ENCODE data around the gene MAF. TPM values are rescaled to one million over a fixed set of nuclear protein-coding genes. Genes with fewer than 3 reads are reported as not detected.

The MAF gene
- total and polyA plus RNA-seq, 2 experiments from 2014 or later: 3.7 to 21.5 TPM

DNA sequence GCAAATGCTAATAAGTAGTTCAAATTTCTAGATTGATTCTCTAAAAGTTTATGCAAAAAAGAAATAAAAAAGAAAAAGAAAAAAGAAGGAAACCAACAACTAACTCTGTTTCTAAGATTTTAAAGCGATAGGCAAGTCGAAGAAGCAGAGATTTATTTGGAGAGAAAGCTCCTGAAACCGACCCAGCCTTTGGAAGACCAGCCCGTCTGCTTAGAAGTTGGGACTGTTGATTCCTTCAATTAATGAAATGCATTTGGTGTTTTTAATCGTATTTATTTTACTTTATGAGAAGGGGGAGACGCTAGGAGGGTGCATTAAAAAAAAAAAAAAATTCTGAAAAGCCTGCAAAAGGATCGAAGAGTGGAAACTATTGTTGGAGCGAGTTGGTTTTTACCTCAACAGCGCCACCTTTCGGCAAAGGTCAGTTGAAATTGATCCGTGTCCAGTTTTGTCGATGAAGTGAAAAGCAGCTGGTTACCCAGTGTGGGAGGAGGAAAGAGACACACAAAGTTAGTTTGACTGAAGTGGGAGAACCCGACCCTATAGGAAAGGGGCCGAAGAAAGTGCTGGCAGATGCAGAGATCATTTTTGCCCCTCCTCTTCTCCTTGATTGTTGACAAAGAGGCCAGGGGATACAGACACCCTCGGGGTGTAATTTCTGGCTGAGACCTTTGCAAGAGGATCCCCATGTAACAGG lies 1.5 kb upstream of the MAF start:
- peak; percentile 77 for TF ChIP-seq CTCF (IDR thresholded peaks at IDR 0.05; ENCODE audit: low read depth, low read length)
- Histone ChIP-seq H3K9me3 (ENCODE audit: low read depth) (no peaks in the 10 kb centered on the region), H3K4me1 (ENCODE audit: low read depth) (peaks cover 3% of the 10 kb centered on the region), H3K27me3 (peaks cover 2% of the 10 kb centered on the region), H3K4me3 (peak overlapping the region; percentile 42), H3K27ac (no peak overlapping the region), H3K36me3 (no peaks in the 10 kb centered on the region)
- peak; percentile 84 to 88 for DNase-seq (ENCODE audit: low read depth in 1 of 2, low spot score in 1 of 2)

GRCh38 chr16:79601092-79601930 lies 774 bp upstream of the MAF start:
- peak; percentile 31 to 80 for DNase-seq (ENCODE audit: low read depth in 1 of 2, low spot score in 1 of 2)
- H3K27me3 ChIP-seq: peaks cover 2% of the 10 kb centered on the region
- H3K9me3 ChIP-seq (ENCODE audit: low read depth): no peaks in the 10 kb centered on the region
- no peak for TF ChIP-seq CTCF (IDR thresholded peaks at IDR 0.05; ENCODE audit: low read depth, low read length)
- peak overlapping the region; percentile 42 for H3K4me3 ChIP-seq
- peaks cover 10% of the 10 kb centered on the region for H3K4me1 ChIP-seq (ENCODE audit: low read depth)
- peak overlapping the region; percentile 71 for H3K27ac ChIP-seq
- no peaks in the 10 kb centered on the region for H3K36me3 ChIP-seq

- TF ChIP-seq CTCF (IDR thresholded peaks at IDR 0.05; ENCODE audit: low read depth, low read length): no peak
- peak; percentile 57 to 85 for DNase-seq (ENCODE audit: low read depth in 1 of 2, low spot score in 1 of 2)
- Histone ChIP-seq H3K9me3 (ENCODE audit: low read depth) (no peaks in the 10 kb centered on the region), H3K4me1 (ENCODE audit: low read depth) (peaks cover 18% of the 10 kb centered on the region), H3K27me3 (no peaks in the 10 kb centered on the region), H3K36me3 (no peaks in the 10 kb centered on the region), H3K27ac (peak overlapping the region; percentile 71), H3K4me3 (peak overlapping the region; percentile 42)
Measured at GRCh38 chr16:79599837-79600637, 500 bp downstream of the MAF start.

GRCh38 chr16:79599256-79599836 lies 1.2 kb downstream of the MAF start:
- no peaks in the 10 kb centered on the region for H3K36me3 ChIP-seq
- H3K4me3 ChIP-seq: peak overlapping the region; percentile 42
- no peaks in the 10 kb centered on the region for H3K27me3 ChIP-seq
- no peak for TF ChIP-seq CTCF (IDR thresholded peaks at IDR 0.05; ENCODE audit: low read depth, low read length)
- DNase-seq (ENCODE audit: low read depth in 1 of 2, low spot score in 1 of 2): peak; percentile 4 to 61
- peak overlapping the region; percentile 71 for H3K27ac ChIP-seq
- H3K9me3 ChIP-seq (ENCODE audit: low read depth): no peaks in the 10 kb centered on the region
- H3K4me1 ChIP-seq (ENCODE audit: low read depth): peaks cover 22% of the 10 kb centered on the region

Data from cardiac muscle cell (in vitro differentiated cells and primary cell).